Stimulated activated CD4-positive, alpha-beta T cell treated with anti-CD3 and anti-CD28 coated beads, TNF-alpha, amount 100 ng/mL, for 48 hours (primary cell): ENCODE results near the gene BANK1.

Experiments used
- DNase-seq, 3 donors: peaks; one replicate each; pipeline ENCODE4 v3.0.0-alpha.2; 2020; ENCODE audit warnings: low read depth in 3 of 3

BANK1 gene

GRCh38 chr4:101790521-101791181, at the start of gene BANK1:
Gene BANK1 (plus strand): TSS chr4:101790730. CDS start chr4:101790881, 151 bp downstream.
- DNase-seq: peak in 1 of 3 donors; percentile 6

GRCh38 chr4:101753721-101754120, 36.8 kb upstream of the BANK1 start:
- no peak for DNase-seq

GRCh38 chr4:101756181-101756580, 34.3 kb upstream of the BANK1 start:
- no peak for DNase-seq

GRCh38 chr4:101761405-101761804, 29.1 kb upstream of the BANK1 start:
- DNase-seq: no peak

GRCh38 chr4:101762025-101762424, 28.5 kb upstream of the BANK1 start:
- DNase-seq: no peak

GRCh38 chr4:101762534-101762933, 28.0 kb upstream of the BANK1 start:
- no peak for DNase-seq

- no peak for DNase-seq
Observed at GRCh38 chr4:101763576-101763975, 27.0 kb upstream of the BANK1 start.

GRCh38 chr4:101774807-101775206, 15.7 kb upstream of the BANK1 start:
- no peak for DNase-seq

GRCh38 chr4:101777431-101777830, 13.1 kb upstream of the BANK1 start:
- DNase-seq: no peak

GRCh38 chr4:101780284-101780683, 10.2 kb upstream of the BANK1 start:
- DNase-seq: no peak

GRCh38 chr4:101782546-101782945, 8.0 kb upstream of the BANK1 start:
- no peak for DNase-seq

- DNase-seq: no peak
Observed at GRCh38 chr4:101784957-101785356, 5.6 kb upstream of the BANK1 start.

- DNase-seq: no peak
Observed at GRCh38 chr4:101785486-101785885, 5.0 kb upstream of the BANK1 start.

GRCh38 chr4:101787701-101788316, 2.7 kb upstream of the BANK1 start:
- no peak for DNase-seq

- no peak for DNase-seq
Observed at GRCh38 chr4:101791182-101791558, 640 bp downstream of the BANK1 start.

- DNase-seq: no peak
Observed at GRCh38 chr4:101792056-101792590, 1.6 kb downstream of the BANK1 start.

- DNase-seq: no peak
Observed at GRCh38 chr4:101793397-101793796, 2.9 kb downstream of the BANK1 start.

- no peak for DNase-seq
Observed at GRCh38 chr4:101794806-101795205, 4.3 kb downstream of the BANK1 start.

GRCh38 chr4:101795704-101796103, 5.2 kb downstream of the BANK1 start:
- no peak for DNase-seq

- DNase-seq: no peak
Observed at GRCh38 chr4:101801958-101802357, 11.4 kb downstream of the BANK1 start.

GRCh38 chr4:101806914-101807313, 16.4 kb downstream of the BANK1 start:
- no peak for DNase-seq

- DNase-seq: no peak
Observed at GRCh38 chr4:101807351-101807750, 16.8 kb downstream of the BANK1 start.

GRCh38 chr4:101813604-101814003, 23.1 kb downstream of the BANK1 start:
- DNase-seq: no peak
